Body of pancreas (tissue), 4 donors: ENCODE measurements around the gene TAF5L. TPM values are rescaled to one million over a fixed set of nuclear protein-coding genes. Genes with fewer than 3 reads are reported as not detected.

Experiments used
- ATAC-seq: fragments of 150-250 bp; one replicate; pipeline ENCODE4 v1.9.1; 2016
- DNase-seq, 4 donors: peaks; one replicate each; pipeline ENCODE4 v3.0.0-alpha.2; 2019
- H3K27ac ChIP-seq, 4 donors: fragments of 200-600 bp; sonication (generic); 1 replicate in 3 of 4; 2 replicates in 1 of 4; pipeline versions ENCODE4 v1.5.1 to v1.6.1; 2016 to 2019; ENCODE audit warnings: mild to moderate bottlenecking in 1 of 4, mixed read lengths in 1 of 4, moderate library complexity in 1 of 4
- H3K27me3 ChIP-seq, 2 donors: fragments of 200-600 bp; sonication (generic); one replicate each; pipeline ENCODE4 v1.6.0; 2016; ENCODE audit warnings: mild to moderate bottlenecking in 1 of 2
- H3K36me3 ChIP-seq, 2 donors: fragments of 200-600 bp; sonication (generic); replicated peaks in 1 of 2; 2 replicates each; pipeline ENCODE4 v1.5.1; 2016; ENCODE audit warnings: low read depth in 2 of 2; ENCODE audit not compliant: insufficient read depth in 1 of 2
- H3K4me1 ChIP-seq: fragments of 200-600 bp; sonication (generic); one replicate; pipeline ENCODE4 v1.6.0; 2016
- H3K4me3 ChIP-seq, 2 donors: fragments of 200-600 bp; sonication (generic); 1 replicate in 1 of 2; 2 replicates in 1 of 2; pipeline ENCODE4 v1.5.1; 2016 to 2019
- H3K9me3 ChIP-seq, 3 donors: fragments of 200-600 bp; sonication (generic); 1 replicate in 2 of 3; 2 replicates in 1 of 3; pipeline ENCODE4 v1.5.1; 2016
- POLR2A ChIP-seq, 3 donors: fragments of 450-650 bp; IDR thresholded peaks; one replicate each; pipeline ENCODE4 v1.6.1; 2016; ENCODE audit warnings: antibody characterized with exemption in 3 of 3, mild to moderate bottlenecking in 2 of 3
- WGBS, 2 donors: methylation state at CpG; one replicate each; pipeline ENCODE4 v1.1.5; 2017; 5-methylcytosine and 5-hydroxymethylcytosine counted together
- intact Hi-C: fragments of 100-400 bp; cut with DNase I; formaldehyde crosslinking; loops from one replicate; pipeline ENCODE4 v1.15.1; 2023
- total RNA-seq, 2 donors: library from RNA; depleted of rRNA; stranded (reverse); fragments of >200 nt; gene quantifications; one replicate each; pipeline ENCODE4 v1.1.0, GENCODE V29; 2016
- TF ChIP-seq, protein P1 (sequence below), 7 experiments: fragments of 450-650 bp in 4 of 7; fragments of 200-600 bp in 3 of 7; sonication (generic) in 3 of 7; IDR thresholded peaks; one replicate each; pipeline ENCODE4 v1.5.1; 2016 to 2019; ENCODE audit warnings: antibody characterized with exemption in 7 of 7

TAF5L gene
- total RNA-seq, 2 donors from 2014 or later = 4.6 to 6.2 TPM

DNA sequence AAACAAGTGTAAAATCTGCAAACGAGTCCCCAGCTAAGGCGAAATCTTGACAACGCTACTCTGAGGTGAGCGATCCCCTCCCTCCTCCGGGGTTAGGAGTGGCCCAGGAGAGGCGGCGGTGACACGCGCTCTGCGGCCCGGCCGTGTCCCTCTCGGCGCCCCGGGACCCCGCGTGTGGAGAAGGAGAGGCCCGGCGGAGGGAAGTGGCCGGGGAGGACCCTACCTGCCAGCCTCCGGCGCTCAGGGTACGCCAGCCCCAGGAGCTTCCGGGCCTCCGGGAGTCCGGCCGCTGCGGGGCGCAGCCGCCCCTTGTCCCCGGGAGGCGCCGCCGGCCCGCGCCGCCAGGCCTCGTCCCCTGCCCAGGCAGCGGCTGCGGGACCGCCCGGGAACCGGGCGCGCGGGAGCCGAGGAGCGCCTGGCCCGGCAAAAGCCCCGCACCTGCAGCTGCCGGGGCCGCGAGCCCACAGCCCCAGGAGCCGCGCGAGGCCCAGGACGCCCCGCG, 68.0 kb downstream of the TAF5L start:
- peaks cover 37% of the 10 kb centered on the region for H3K4me1 ChIP-seq
- peak overlapping the region; percentile 85 to 93 (median 88) for H3K27ac ChIP-seq
- TF ChIP-seq, protein P1, sequence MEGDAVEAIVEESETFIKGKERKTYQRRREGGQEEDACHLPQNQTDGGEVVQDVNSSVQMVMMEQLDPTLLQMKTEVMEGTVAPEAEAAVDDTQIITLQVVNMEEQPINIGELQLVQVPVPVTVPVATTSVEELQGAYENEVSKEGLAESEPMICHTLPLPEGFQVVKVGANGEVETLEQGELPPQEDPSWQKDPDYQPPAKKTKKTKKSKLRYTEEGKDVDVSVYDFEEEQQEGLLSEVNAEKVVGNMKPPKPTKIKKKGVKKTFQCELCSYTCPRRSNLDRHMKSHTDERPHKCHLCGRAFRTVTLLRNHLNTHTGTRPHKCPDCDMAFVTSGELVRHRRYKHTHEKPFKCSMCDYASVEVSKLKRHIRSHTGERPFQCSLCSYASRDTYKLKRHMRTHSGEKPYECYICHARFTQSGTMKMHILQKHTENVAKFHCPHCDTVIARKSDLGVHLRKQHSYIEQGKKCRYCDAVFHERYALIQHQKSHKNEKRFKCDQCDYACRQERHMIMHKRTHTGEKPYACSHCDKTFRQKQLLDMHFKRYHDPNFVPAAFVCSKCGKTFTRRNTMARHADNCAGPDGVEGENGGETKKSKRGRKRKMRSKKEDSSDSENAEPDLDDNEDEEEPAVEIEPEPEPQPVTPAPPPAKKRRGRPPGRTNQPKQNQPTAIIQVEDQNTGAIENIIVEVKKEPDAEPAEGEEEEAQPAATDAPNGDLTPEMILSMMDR (IDR thresholded peaks at IDR 0.05) = peak in 1 of 7 experiments; percentile 29
- TF ChIP-seq POLR2A (IDR thresholded peaks at IDR 0.05) = no peak
- H3K27me3 ChIP-seq = no peaks in the 10 kb centered on the region
- intact Hi-C loops = no loop called here
- WGBS, 2 donors = 0 to 1% methylated on average over 10 to 59 of the region's 59 CpGs
- H3K36me3 ChIP-seq = no peaks in the 10 kb centered on the region
- DNase-seq (peak; percentile 30 to 61 (median 42)), ATAC-seq (peak; percentile 33)
- H3K9me3 ChIP-seq = no peaks in the 10 kb centered on the region
- peak overlapping the region; percentile 29 to 58 for H3K4me3 ChIP-seq

DNA sequence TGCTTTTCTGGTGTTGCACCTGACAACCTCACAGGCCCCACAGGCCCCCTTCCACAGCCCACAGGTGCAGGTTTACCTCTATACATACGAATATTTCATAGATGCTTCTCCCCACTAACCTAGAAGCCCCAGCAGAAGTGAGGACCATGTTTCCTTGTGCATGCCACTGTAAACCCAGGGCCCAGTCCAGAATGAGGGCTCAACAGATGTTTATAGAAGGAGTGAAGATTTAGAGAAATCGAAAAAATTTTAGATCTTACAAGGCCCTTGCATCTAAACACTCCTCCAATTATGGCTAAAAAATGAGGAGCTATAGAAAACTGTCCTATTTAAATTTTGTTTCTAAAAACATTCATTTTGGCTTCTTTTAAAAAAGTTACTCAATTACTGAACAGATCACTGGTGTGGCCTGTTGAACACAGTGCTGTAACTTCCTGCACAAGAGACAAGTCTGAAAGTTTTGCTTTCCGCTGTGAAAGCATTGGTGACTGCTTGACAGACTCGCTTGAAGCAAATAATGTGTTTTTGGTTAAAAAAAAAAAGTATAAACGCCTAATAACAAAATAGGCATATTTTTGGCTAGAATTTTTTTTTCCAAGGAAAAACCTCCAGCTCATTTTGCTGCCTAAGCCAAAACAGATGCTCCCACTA, 68.6 kb downstream of the TAF5L start:
- ATAC-seq = no peak
- no peaks in the 10 kb centered on the region for H3K27me3 ChIP-seq
- intact Hi-C loops = no loop called here
- WGBS, 2 donors = 20 to 25% methylated on average over 5 of the region's 5 CpGs
- DNase-seq = no peak
- no peaks in the 10 kb centered on the region for H3K9me3 ChIP-seq
- H3K4me1 ChIP-seq = peaks cover 37% of the 10 kb centered on the region
- H3K27ac ChIP-seq = peak overlapping the region; percentile 85 to 93 (median 88)
- H3K4me3 ChIP-seq = peak overlapping the region; percentile 29 to 58
- TF ChIP-seq POLR2A (IDR thresholded peaks at IDR 0.05) = no peak
- TF ChIP-seq, protein P1 (IDR thresholded peaks at IDR 0.05) = no peak
- H3K36me3 ChIP-seq = no peaks in the 10 kb centered on the region

DNA sequence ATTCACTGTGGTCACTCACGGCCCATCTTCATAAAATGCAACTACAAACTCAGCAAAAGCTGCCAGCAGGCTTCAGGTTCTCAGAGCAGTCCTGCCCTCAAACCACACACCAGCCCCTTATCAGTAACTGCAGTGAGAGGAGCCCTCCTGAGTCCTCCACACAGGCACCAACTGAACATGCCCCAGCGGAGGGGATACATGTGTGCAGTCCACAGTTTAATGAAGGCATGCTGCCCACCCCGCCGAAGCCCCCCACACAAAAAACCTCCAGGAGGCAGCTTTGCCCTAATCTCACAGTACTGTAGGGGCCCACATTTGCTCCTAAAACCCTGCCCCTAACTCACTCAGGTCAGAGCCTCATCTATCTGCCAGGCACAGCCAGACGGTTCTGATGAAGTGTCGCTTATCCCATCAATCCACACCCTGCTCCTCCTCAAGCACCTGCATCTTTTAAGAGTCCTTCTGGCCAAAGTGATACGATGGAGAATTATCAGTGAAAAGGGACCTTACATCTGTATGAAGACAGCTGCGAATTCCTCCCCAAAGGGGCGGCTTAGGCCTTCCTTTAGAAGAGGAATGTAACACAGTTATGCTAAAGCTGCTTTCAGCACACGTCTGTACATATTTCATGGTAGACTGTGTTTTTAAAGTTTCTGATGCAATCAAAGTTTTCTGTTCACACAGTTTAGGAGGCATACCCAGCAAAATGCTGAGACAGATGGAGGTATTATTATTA, 70.9 kb downstream of the TAF5L start:
- WGBS, 2 donors = 83 to 90% methylated on average over 10 of the region's 10 CpGs
- intact Hi-C loops = no loop called here
- TF ChIP-seq POLR2A (IDR thresholded peaks at IDR 0.05) = no peak
- TF ChIP-seq, protein P1 (IDR thresholded peaks at IDR 0.05) = no peak
- Histone ChIP-seq H3K27me3 (no peaks in the 10 kb centered on the region), H3K4me3 (no peak overlapping the region), H3K27ac (no peak overlapping the region), H3K9me3 (no peaks in the 10 kb centered on the region), H3K36me3 (no peaks in the 10 kb centered on the region), H3K4me1 (peaks cover 45% of the 10 kb centered on the region)
- ATAC-seq = no peak
- DNase-seq = no peak

DNA sequence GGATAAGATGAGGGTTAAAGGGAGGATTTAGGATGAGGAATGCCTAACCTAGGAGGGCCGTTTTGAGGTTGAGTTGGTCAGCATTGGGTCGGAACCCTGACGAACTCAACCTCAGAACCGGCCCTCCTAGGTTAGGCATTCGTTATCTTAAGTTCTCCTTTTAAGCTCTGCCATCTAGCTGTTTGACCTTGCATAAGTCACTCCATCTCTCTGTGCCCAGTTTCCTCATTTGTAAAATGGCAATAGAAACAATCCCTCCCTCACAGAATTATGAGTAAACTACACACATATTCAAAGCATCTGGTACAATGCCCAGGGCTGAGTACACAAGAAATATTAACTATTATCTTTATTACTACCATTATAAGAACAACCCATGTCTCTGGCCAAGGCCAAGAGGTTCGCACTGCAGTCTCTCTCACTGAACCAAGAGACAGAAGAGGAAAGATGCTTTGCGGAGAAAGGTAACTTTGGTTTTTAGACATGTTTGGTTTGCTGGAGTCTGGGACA, 72.2 kb downstream of the TAF5L start:
- H3K9me3 ChIP-seq = no peaks in the 10 kb centered on the region
- no peak for DNase-seq
- ATAC-seq = no peak
- no peak overlapping the region for H3K4me3 ChIP-seq
- peaks cover 46% of the 10 kb centered on the region for H3K4me1 ChIP-seq
- H3K36me3 ChIP-seq = no peaks in the 10 kb centered on the region
- H3K27ac ChIP-seq = no peak overlapping the region
- 52 to 54% methylated on average over 7 of the region's 7 CpGs for WGBS, 2 donors
- TF ChIP-seq POLR2A (IDR thresholded peaks at IDR 0.05) = no peak
- TF ChIP-seq, protein P1 (IDR thresholded peaks at IDR 0.05) = no peak
- intact Hi-C loops = no loop called here
- H3K27me3 ChIP-seq = no peaks in the 10 kb centered on the region
